IgD-negative memory B cell (primary cell): Measurements from ENCODE around the gene EXOC4. TPM values are rescaled to one million over a fixed set of nuclear protein-coding genes. Genes with fewer than 3 reads are reported as not detected.
"Not testable (repeated sequence)": the region's sequence is repeated elsewhere in the genome, so short reads cannot be mapped to it uniquely, and the experiment has no call there.

Experiments
- H3K27ac Mint-ChIP-seq, 3 donors: one replicate each; pipeline ENCODE4 v1.8.0; 2020 to 2022; ENCODE audit warnings: mild to moderate bottlenecking in 3 of 3, mixed read lengths in 3 of 3, moderate library complexity in 1 of 3
- H3K27me3 Mint-ChIP-seq: one replicate; pipeline ENCODE4 v1.8.0; 2021; ENCODE audit warnings: mixed read lengths
- H3K36me3 Mint-ChIP-seq: one replicate; pipeline ENCODE4 v1.8.0; 2020; ENCODE audit warnings: mild to moderate bottlenecking, mixed read lengths
- H3K4me1 Mint-ChIP-seq, 3 donors: one replicate each; pipeline ENCODE4 v1.8.0; 2020 to 2022; ENCODE audit warnings: mixed read lengths in 3 of 3, mild to moderate bottlenecking in 1 of 3
- H3K4me3 Mint-ChIP-seq, 4 donors: one replicate each; pipeline ENCODE4 v1.8.0; 2020 to 2022; ENCODE audit warnings: mild to moderate bottlenecking in 4 of 4, mixed read lengths in 4 of 4, moderate library complexity in 3 of 4
- H3K9me3 Mint-ChIP-seq, 3 donors: one replicate each; pipeline ENCODE4 v1.8.0; 2020 to 2021; ENCODE audit warnings: mixed read lengths in 3 of 3, mild to moderate bottlenecking in 1 of 3
- polyA plus RNA-seq: library from polyadenylated mRNA; unstranded; fragments of 300-500 nt; fragmentation: Illumina TruSeq; gene quantifications from one replicate; pipeline ENCODE4 v1.2.3, GENCODE V29; 2021

The EXOC4 gene
- polyA plus RNA-seq = 34.5 TPM

DNA sequence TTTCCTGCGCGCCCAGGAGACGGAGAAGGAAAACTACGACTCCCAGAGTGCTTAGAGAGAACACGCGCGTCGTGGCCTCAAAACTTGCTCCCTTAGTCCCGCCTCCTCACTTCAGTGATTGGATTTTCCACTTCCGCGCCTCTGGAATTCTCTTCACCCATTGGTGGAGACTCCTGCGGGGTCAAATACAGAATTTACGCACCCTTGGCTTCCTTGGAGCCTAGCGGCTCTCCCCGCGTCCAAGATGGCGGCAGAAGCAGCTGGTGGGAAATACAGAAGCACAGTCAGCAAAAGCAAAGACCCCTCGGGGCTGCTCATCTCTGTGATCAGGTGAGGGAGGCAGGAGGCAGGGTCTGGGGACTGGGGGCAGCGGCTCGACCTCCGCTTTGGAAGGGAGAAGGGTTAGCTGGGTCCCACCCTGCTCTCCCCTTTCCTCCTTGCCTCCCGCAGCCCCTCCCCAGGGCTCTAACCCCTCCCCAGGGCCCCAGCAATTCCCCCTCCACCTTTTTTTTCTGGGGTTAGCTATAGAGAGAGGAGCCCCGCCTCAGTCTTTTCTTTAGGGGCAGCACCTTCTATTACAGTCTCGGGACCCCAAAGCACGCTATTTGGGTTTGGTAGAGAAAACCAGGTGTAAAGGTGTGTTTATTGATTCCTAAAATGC is at the start of gene EXOC4:
Gene EXOC4, plus strand, starts transcription at position 221 of the 661 bp plus-strand sequence.
- H3K4me1 Mint-ChIP-seq = peaks cover 13 to 27% (median 24%) of the 10 kb centered on the region in 3 donors

DNA sequence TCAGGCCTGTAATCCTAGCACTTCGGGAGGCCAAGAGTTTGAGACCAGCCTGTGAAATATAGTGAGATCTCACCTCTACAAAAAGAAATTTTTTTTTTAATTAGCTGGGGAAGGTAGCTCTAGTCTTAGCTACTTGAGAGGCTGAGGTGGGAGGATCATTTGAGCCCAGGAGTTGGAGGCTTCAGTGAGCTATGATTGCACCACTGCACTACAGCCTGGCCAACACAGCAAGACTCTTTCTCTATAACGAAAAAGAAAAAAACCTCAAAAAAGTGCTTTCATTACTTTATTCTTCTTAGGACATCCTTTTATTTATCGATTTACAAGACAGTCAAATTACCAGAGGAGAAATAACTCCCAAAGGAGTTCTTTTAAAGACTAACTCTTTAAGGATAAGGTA is 49.4 kb upstream of the EXOC4 start:
- no peak overlapping the region for H3K27ac Mint-ChIP-seq
- peaks cover 0 to 1% (median 0%) of the 10 kb centered on the region in 3 donors for H3K9me3 Mint-ChIP-seq
- peaks cover 2% of the 10 kb centered on the region for H3K27me3 Mint-ChIP-seq
- H3K4me1 Mint-ChIP-seq = no peaks in the 10 kb centered on the region
- H3K36me3 Mint-ChIP-seq = peaks cover 2% of the 10 kb centered on the region
- no peak overlapping the region for H3K4me3 Mint-ChIP-seq

More for the DNA sequence above, at the start of gene EXOC4:
- H3K27me3 Mint-ChIP-seq = no peaks in the 10 kb centered on the region
- H3K27ac Mint-ChIP-seq = peak within 1 kb of the TSS; percentile 57 to 97 (median 88)
- no peaks in the 10 kb centered on the region for H3K9me3 Mint-ChIP-seq
- H3K36me3 Mint-ChIP-seq = peaks cover 6% of the 10 kb centered on the region
- peak within 1 kb of the TSS; percentile 89 to 98 (median 96) for H3K4me3 Mint-ChIP-seq

DNA sequence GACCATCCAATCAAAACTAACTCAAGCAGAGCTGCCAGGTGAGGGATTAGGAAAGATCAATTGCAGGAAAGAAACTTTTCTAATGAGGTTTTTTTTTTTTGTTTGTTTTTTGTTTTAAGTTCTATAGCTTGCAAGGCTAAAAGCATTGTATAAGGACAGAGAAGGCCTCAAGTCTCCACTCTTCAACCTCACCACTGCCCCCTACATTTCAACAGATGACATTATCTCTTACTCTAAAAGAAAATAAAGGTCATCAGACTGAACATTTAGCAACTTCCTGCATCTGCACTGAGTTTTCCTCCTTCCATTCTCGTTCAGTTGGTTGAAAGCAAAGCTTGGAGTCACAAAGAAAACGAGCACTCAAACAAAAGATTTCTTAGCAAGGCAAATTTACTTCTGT is 45.2 kb upstream of the EXOC4 start:
- Mint-ChIP-seq H3K9me3 (peaks cover 0 to 4% (median 0%) of the 10 kb centered on the region in 3 donors), H3K36me3 (no peaks in the 10 kb centered on the region), H3K4me3 (no peak overlapping the region), H3K27ac (no peak overlapping the region), H3K27me3 (peaks cover 7% of the 10 kb centered on the region), H3K4me1 (no peaks in the 10 kb centered on the region)

DNA sequence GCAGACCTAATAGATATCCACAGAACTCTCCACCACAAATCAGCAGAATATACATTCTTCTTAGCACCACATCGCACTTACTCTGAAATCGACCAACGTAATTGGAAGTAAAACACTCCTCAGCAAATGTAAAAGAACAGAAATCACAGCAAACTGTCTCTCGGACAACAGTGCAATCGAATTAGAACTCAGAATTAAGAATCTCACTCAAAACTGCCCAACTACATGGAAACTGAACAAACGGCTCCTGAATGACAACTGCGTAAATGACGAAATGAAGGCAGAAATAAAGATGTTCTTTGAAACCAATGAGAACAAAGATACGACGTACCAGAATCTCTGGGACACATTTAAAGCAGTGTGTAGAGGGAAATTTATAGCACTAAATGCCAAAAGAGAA is 42.1 kb upstream of the EXOC4 start:
- not testable (repeated sequence) for H3K4me1 Mint-ChIP-seq, H3K4me3 Mint-ChIP-seq, H3K27me3 Mint-ChIP-seq, H3K27ac Mint-ChIP-seq, H3K36me3 Mint-ChIP-seq
- H3K9me3 Mint-ChIP-seq = peaks cover 0 to 10% (median 3%) of the 10 kb centered on the region in 3 donors

DNA sequence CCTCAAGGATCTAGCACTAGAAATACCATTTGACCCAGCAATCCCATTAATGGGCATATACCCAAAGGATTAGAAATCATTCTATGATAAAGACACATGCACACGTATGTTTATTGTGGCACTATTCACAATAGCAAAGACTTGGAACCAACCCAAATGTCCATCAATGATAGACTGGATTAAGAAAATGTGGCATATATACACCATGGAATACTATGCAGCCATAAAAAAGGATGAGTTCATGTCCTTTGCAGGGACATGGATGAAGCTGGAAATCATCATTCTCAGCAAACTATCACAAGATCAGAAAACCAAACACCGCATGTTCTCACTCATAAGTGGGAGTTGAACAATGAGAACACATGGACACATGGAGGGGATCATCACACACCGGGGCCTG is 39.1 kb upstream of the EXOC4 start:
- H3K27ac Mint-ChIP-seq, H3K4me1 Mint-ChIP-seq, H3K27me3 Mint-ChIP-seq, H3K36me3 Mint-ChIP-seq, H3K4me3 Mint-ChIP-seq: not testable (repeated sequence)
- peaks cover 0 to 10% (median 3%) of the 10 kb centered on the region in 3 donors for H3K9me3 Mint-ChIP-seq

DNA sequence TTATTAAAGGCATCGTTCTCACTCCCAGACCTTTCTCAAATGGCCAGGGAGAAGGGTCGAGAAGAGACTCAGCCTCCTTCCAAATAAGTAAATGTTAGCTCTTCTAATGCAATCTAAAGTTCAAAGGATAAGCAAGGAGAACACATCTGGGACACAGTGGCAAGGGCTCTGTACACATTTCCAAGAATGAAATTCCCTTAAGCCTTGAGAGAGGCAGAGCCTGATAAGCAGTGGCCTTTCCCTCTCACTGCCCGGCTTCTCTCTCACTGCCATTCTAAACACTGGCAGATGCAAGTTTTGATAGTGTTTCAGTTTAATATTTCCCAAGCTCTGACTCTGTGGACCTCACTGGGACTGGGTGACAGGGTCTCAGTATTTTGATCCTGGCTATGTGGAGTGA is 35.1 kb upstream of the EXOC4 start:
- Mint-ChIP-seq H3K27me3 (peaks cover 4% of the 10 kb centered on the region), H3K36me3 (no peaks in the 10 kb centered on the region), H3K4me1 (no peaks in the 10 kb centered on the region), H3K9me3 (peaks cover 3 to 6% (median 5%) of the 10 kb centered on the region in 3 donors), H3K4me3 (peak overlapping the region in 1 of 4 donors; percentile 30), H3K27ac (no peak overlapping the region)

DNA sequence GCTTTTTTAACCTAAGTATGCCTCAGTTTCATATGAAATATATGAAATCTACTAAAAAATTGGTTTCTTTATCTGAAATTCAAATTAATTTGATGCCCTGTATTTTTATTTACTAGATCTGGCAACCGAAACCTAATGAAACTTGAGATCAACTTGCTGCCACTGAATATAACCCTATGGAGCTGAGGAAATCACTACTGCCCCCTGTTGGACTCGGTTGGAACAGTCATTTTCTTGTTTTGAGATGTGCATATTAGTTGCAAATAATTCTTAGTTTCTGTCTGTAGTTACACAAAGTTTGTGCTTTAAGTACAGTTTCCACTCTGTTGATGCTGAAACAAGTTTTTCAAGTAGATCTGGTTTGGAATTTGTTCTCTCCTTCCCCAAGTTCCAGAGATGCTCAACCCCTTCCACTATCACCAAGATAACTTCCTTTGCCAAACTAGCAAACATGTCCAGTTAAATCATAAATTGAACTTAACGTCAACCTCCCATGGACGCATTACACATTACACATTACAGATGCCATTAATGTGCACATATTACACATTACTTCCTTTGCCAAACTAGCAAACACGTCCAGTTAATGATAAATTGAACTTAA is 22.2 kb upstream of the EXOC4 start:
- no peaks in the 10 kb centered on the region for H3K4me1 Mint-ChIP-seq
- no peaks in the 10 kb centered on the region for H3K9me3 Mint-ChIP-seq
- H3K27me3 Mint-ChIP-seq = peaks cover 6% of the 10 kb centered on the region
- no peak overlapping the region for H3K27ac Mint-ChIP-seq
- H3K4me3 Mint-ChIP-seq = no peak overlapping the region
- H3K36me3 Mint-ChIP-seq = no peaks in the 10 kb centered on the region

DNA sequence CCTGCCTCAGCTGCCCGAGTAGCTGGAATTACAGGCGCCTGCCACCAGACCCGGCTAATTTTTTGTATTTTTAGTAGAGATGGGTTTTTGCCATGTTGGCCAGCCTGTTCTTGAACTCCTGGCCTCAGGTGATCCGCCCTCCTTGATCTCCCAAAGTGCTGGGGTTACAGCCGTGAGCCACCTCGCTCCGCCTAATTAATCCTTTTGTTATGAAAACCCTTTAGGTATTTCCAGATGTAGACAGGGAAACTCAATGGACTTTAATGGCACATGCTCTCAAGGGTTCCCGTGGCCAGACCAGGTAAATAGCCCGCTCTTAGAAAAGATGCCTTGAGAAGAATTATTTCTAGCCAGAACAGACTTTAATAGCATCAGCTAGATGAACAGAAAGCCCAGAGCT is 19.7 kb upstream of the EXOC4 start:
- Mint-ChIP-seq H3K4me1 (no peaks in the 10 kb centered on the region), H3K9me3 (no peaks in the 10 kb centered on the region), H3K4me3 (no peak overlapping the region), H3K27me3 (peaks cover 6% of the 10 kb centered on the region), H3K36me3 (no peaks in the 10 kb centered on the region), H3K27ac (no peak overlapping the region)

DNA sequence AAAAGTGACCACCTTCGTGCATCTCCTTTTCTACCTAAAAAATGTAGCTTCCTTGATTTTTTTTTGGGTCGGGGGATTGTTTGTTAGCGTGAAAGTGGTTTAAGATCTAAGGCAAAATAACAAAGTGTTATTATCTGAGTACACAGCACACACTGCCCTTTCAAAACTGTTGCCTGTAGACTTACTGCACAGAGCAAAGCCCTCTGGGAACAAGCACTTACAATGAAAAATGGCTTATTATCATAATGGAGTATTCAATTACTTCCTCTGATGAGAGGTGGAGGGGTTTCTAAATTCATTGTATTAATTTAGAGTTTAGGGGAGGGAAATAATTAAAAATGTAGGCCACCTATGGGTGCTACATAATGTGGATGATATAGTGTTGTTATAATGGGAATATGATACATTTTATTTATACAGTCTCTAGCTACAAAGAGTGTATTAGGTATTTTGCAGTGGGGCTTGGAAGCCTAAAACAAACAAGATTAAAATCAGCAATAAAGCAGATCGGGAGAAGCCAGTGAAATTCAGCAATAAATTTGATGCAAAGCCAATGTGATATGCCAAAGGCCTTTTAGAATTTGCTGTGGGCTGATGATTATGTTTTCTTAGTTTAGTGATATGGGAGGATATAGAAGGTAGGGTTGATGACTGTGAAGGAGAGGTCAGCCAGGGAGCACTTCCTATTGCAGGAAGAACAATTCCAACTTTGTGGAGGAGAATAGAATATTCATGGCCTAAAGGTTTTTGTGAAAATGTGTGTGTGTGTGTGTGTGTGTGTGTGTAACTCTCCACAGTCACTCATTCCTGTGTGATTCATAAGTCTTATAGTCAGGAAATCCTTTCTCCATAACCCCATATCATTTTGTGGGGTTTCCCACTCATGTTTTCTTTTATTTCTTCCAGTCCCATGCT is 17.7 kb upstream of the EXOC4 start:
- Mint-ChIP-seq H3K4me1 (no peaks in the 10 kb centered on the region), H3K9me3 (no peaks in the 10 kb centered on the region), H3K4me3 (no peak overlapping the region), H3K36me3 (no peaks in the 10 kb centered on the region), H3K27me3 (peaks cover 6% of the 10 kb centered on the region), H3K27ac (no peak overlapping the region)

DNA sequence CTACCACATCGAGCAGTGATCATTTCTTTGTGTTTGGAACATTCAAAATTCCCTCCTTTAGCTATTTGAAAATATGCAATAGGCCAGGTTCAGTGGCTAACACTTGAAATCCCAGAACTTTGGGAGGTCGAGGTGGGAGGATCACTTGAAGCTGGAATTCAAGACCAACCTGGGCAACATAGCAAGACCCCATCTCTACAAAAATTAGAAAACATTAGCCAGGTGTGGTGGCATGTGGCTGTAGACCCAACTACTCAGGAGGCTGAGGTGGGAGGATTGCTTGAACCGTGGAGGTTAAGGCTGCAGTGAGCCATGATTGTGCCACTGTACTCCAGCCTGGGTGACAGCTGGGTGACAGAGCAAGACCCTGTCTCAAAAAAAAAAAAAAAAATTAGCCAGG is 15.3 kb upstream of the EXOC4 start:
- Mint-ChIP-seq H3K27ac (no peak overlapping the region), H3K4me3 (no peak overlapping the region), H3K36me3 (no peaks in the 10 kb centered on the region), H3K27me3 (peaks cover 6% of the 10 kb centered on the region), H3K4me1 (no peaks in the 10 kb centered on the region), H3K9me3 (no peaks in the 10 kb centered on the region)

DNA sequence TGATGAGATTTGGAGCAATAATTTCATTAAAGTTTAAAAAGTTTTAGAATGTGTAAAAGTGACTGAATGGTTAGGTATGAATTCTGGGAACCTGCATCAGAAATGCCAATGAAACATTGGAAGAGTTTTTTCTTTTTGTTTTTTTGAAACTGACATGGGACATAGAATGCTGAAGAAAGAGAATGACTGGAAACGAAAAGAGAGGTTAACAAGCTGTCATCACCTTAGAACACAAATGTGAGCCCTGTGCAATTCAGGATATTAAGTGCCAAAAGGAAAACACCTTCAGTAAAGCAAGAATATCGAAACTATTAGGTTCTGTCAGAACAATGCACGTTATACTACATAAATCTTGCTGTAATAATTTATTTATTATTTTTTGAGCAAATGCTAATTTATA is 12.6 kb upstream of the EXOC4 start:
- Mint-ChIP-seq H3K36me3 (peaks cover 2% of the 10 kb centered on the region), H3K9me3 (no peaks in the 10 kb centered on the region), H3K4me3 (no peak overlapping the region), H3K27ac (no peak overlapping the region), H3K27me3 (peaks cover 4% of the 10 kb centered on the region), H3K4me1 (no peaks in the 10 kb centered on the region)

DNA sequence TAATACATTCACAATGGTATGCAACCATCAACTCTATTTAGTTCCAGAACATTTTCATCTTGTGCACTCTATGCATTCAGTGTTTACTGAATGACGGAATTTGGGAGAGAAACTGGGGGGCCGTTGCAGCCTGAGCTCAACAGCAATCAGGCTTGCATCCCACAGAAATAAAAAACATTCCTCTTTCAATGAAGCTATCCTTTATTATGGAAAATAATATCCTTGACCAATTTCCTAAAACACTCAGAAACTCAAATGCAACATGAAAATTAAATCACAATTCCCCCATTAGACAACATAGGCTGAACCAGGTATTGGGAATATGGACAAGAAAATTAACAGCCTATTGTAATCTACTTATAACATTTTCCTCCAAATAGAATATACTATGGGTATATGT is 6.3 kb upstream of the EXOC4 start:
- H3K9me3 Mint-ChIP-seq = no peaks in the 10 kb centered on the region
- H3K36me3 Mint-ChIP-seq = peaks cover 3% of the 10 kb centered on the region
- no peak overlapping the region for H3K4me3 Mint-ChIP-seq
- no peaks in the 10 kb centered on the region for H3K4me1 Mint-ChIP-seq
- no peak overlapping the region for H3K27ac Mint-ChIP-seq
- H3K27me3 Mint-ChIP-seq = no peaks in the 10 kb centered on the region

DNA sequence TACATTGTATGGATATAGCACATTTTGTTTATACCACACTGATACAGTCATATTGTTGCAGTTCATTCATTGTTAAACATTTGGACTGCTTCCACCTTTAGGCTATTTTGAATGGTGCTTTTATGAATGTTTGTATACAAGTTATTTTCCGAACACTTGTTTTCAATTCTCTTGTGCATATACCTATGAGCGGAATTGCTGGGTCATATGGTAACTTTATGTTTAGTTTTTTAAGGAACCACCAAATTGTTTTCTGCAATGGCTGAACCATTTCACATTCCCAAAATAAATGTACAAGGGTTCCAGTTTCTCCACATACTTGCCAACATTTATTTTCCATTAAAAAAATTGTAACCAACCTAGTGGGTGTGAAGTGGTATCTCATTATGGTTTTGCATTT is 4.0 kb upstream of the EXOC4 start:
- Mint-ChIP-seq H3K4me3 (no peak overlapping the region), H3K4me1 (peaks cover under 1 to 11% (median 8%) of the 10 kb centered on the region in 3 donors), H3K9me3 (no peaks in the 10 kb centered on the region), H3K36me3 (peaks cover 3% of the 10 kb centered on the region), H3K27ac (no peak overlapping the region), H3K27me3 (no peaks in the 10 kb centered on the region)

DNA sequence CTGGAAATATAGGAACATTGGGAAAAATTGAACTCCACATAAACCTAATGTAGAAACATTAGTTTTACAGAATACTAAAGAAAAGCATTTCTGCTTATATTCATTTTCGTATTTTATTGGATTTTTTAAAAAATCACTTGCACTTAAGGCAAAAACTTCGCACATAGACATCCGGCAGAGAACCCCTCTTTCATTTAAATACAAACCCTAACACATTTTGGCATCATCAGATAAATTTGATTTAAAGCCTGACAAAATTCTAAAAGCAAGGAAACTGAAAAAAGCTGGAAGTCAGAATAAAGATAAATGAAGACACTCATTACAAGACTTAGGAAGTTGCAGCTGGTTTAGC is 396 bp upstream of the EXOC4 start:
- no peaks in the 10 kb centered on the region for H3K9me3 Mint-ChIP-seq
- H3K27me3 Mint-ChIP-seq = no peaks in the 10 kb centered on the region
- H3K27ac Mint-ChIP-seq = peak overlapping the region; percentile 57 to 97 (median 88)
- peaks cover 12 to 27% (median 23%) of the 10 kb centered on the region in 3 donors for H3K4me1 Mint-ChIP-seq
- H3K4me3 Mint-ChIP-seq = peak overlapping the region; percentile 89 to 98 (median 96)
- peaks cover 6% of the 10 kb centered on the region for H3K36me3 Mint-ChIP-seq

DNA sequence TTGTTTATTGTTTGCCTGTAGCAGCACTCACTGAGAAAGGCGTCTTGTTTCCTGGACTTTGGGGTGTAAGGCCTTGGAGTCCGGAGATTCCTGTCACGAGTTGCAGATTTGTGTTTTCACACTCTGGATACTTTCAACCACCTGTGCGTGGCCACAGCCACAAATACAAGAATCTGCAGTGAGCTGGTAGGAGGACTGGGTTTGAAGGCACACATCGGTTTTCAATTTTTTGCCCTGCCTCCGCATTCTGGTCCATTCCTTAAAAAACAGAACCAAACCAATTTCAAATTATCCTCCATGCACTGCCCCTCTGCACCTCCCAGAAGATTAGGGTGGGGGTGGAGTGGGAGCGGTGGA is 619 bp downstream of the EXOC4 start:
- Mint-ChIP-seq H3K36me3 (peaks cover 6% of the 10 kb centered on the region), H3K4me1 (peaks cover 17 to 27% (median 24%) of the 10 kb centered on the region in 3 donors), H3K27ac (peak overlapping the region; percentile 57 to 97 (median 88)), H3K27me3 (no peaks in the 10 kb centered on the region), H3K9me3 (no peaks in the 10 kb centered on the region), H3K4me3 (peak overlapping the region; percentile 89 to 98 (median 96))
